ENCODE results near the gene TMEM229B. TPM values are rescaled to one million over a fixed set of nuclear protein-coding genes. Genes with fewer than 3 reads are reported as not detected.

The TMEM229B gene
- total and polyA plus RNA-seq, 2 of the 4 experiments (the other 2 are of a cell fraction), result under 0.01 TPM; not detected in 1

GRCh38 chr14:67513631-67514108 lies 25.1 kb upstream of the TMEM229B start:
- no peak for ATAC-seq (ENCODE audit: low read depth)
- Histone ChIP-seq H3K4ac (ENCODE audit: low read depth, low read length) (no peak overlapping the region), H3K14ac (replicated peaks; ENCODE audit: low read depth, low read length) (no peak overlapping the region), H3K9ac (ENCODE audit: low read depth, low read length) (no peak overlapping the region), H3K56ac (ENCODE audit: extremely low read depth, insufficient read depth, low read length) (no peak overlapping the region), H2AK5ac (ENCODE audit: low read depth, low read length) (no peak overlapping the region), H2BK15ac (ENCODE audit: low read depth, low read length) (no peak overlapping the region), H3K36me3 (ENCODE audit: control insufficient read depth, insufficient read depth, low read length) (no peaks in the 10 kb centered on the region), H3K9me3 (ENCODE audit: control insufficient read depth, insufficient read depth, low read length) (no peaks in the 10 kb centered on the region), H3K23ac (ENCODE audit: low read depth, low read length) (no peak overlapping the region), H4K91ac (ENCODE audit: insufficient read depth, low read depth, low read length) (no peak overlapping the region), H4K20me1 (ENCODE audit: insufficient read depth, low read length) (no peaks in the 10 kb centered on the region), H4K5ac (ENCODE audit: low read depth, low read length) (no peak overlapping the region), H4K8ac (ENCODE audit: low read depth in 2 of 2, low read length in 2 of 2) (no peak overlapping the region), H3K4me1 (ENCODE audit: control insufficient read depth, insufficient read depth, low read length) (no peaks in the 10 kb centered on the region), H3K4me2 (ENCODE audit: low read depth, low read length) (no peak overlapping the region), H2BK5ac (ENCODE audit: low read depth, low read length, poor library complexity, severe bottlenecking) (no peak overlapping the region), H2AFZ (replicated peaks; ENCODE audit: low read length, poor library complexity) (no peak overlapping the region), H2BK20ac (ENCODE audit: low read depth, low read length) (no peak overlapping the region), H3K9me1 (ENCODE audit: insufficient read depth, low read length) (no peaks in the 10 kb centered on the region), H2BK120ac (ENCODE audit: low read depth, low read length) (no peak overlapping the region), H3K27me3 (ENCODE audit: control insufficient read depth, insufficient read depth, low read length) (peaks cover 62% of the 10 kb centered on the region), H3K18ac (ENCODE audit: low read depth, low read length) (no peak overlapping the region), H3K4me3 (ENCODE audit: insufficient read depth, low read depth, low read length) (no peak overlapping the region), H3K79me1 (ENCODE audit: low read depth in 1 of 2, low read length in 2 of 2) (no peaks in the 10 kb centered on the region), H3K27ac (ENCODE audit: insufficient read depth, low read length) (no peak overlapping the region), H2AK9ac (replicated peaks; ENCODE audit: low read depth, low read length, poor library complexity) (no peak overlapping the region)
- DNase-seq, result no peak
- dilution Hi-C loops (cut with HindIII; ENCODE audit: low sequenced_read_pairs, unreplicated experiment) (no loop called here), in situ Hi-C loops (cut with MboI; ENCODE audit: low sequenced_read_pairs) (no loop called here), intact Hi-C loops (cut with micrococcal nuclease) (no loop called here)
- BruUV-seq (replicated peaks), result no TSS peak
- CTCF ChIA-PET, result interaction anchor here (0.6 to 1.5 kb wide), 2 partner anchors 13 to 90 kb away, joined by 6 read pairs; no protein-coding TSS in a partner anchor
- POLR2A ChIA-PET (ENCODE audit: unreplicated experiment), result no interaction called here
- no peak for TF ChIP-seq POLR2A (IDR thresholded peaks at IDR 0.05; ENCODE audit: low read depth, low read length)
- no peak for TF ChIP-seq RCOR1 (IDR thresholded peaks at IDR 0.05; ENCODE audit: insufficient replicate concordance, low read length)
- no peak for TF ChIP-seq CEBPB (IDR thresholded peaks at IDR 0.05; ENCODE audit: low read depth, low read length)
- TF ChIP-seq USF2 (IDR thresholded peaks at IDR 0.05; ENCODE audit: low read depth, low read length), result no peak
- TF ChIP-seq MXI1 (IDR thresholded peaks at IDR 0.05; ENCODE audit: borderline replicate concordance, low read depth, low read length), result no peak
- TF ChIP-seq CTCF (conservative IDR thresholded peaks at IDR 0.05; ENCODE audit: low read depth, low read length), result no peak
- TF ChIP-seq SMC3 (IDR thresholded peaks at IDR 0.05; ENCODE audit: low read depth, low read length), result no peak
- TF ChIP-seq NFE2L2 (IDR thresholded peaks at IDR 0.05; ENCODE audit: low read depth, low read length), result no peak
- TF ChIP-seq MAFK (IDR thresholded peaks at IDR 0.05; ENCODE audit: low read depth, low read length), result no peak
- no peak for TF ChIP-seq ELK1 (IDR thresholded peaks at IDR 0.05; ENCODE audit: borderline replicate concordance, low read depth, low read length)
- no peak for TF ChIP-seq BHLHE40 (IDR thresholded peaks at IDR 0.05; ENCODE audit: low read depth, low read length)
- no peak for TF ChIP-seq CHD1 (IDR thresholded peaks at IDR 0.05; ENCODE audit: low read depth, low read length)
- TF ChIP-seq RAD21 (IDR thresholded peaks at IDR 0.05; ENCODE audit: low read length), result no peak
- no peak for TF ChIP-seq MAZ (IDR thresholded peaks at IDR 0.05; ENCODE audit: borderline replicate concordance, low read depth, low read length)
- TF ChIP-seq RFX5 (IDR thresholded peaks at IDR 0.05; ENCODE audit: low read depth, low read length), result no peak
- no peak for TF ChIP-seq FOS (IDR thresholded peaks at IDR 0.05; ENCODE audit: low read depth, low read length)
- WGBS, 2 experiments (ENCODE audit: extremely low coverage in 2 of 2, insufficient read length in 1 of 2), result no CpG with 5 or more reads among the region's 1 CpG
